ENCODE measurements around the gene PRMT7.
A peak's percentile ranks its signal among the peaks of the same experiment; 100 is the strongest.

PRMT7 gene, protein sequence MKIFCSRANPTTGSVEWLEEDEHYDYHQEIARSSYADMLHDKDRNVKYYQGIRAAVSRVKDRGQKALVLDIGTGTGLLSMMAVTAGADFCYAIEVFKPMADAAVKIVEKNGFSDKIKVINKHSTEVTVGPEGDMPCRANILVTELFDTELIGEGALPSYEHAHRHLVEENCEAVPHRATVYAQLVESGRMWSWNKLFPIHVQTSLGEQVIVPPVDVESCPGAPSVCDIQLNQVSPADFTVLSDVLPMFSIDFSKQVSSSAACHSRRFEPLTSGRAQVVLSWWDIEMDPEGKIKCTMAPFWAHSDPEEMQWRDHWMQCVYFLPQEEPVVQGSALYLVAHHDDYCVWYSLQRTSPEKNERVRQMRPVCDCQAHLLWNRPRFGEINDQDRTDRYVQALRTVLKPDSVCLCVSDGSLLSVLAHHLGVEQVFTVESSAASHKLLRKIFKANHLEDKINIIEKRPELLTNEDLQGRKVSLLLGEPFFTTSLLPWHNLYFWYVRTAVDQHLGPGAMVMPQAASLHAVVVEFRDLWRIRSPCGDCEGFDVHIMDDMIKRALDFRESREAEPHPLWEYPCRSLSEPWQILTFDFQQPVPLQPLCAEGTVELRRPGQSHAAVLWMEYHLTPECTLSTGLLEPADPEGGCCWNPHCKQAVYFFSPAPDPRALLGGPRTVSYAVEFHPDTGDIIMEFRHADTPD

DNA sequence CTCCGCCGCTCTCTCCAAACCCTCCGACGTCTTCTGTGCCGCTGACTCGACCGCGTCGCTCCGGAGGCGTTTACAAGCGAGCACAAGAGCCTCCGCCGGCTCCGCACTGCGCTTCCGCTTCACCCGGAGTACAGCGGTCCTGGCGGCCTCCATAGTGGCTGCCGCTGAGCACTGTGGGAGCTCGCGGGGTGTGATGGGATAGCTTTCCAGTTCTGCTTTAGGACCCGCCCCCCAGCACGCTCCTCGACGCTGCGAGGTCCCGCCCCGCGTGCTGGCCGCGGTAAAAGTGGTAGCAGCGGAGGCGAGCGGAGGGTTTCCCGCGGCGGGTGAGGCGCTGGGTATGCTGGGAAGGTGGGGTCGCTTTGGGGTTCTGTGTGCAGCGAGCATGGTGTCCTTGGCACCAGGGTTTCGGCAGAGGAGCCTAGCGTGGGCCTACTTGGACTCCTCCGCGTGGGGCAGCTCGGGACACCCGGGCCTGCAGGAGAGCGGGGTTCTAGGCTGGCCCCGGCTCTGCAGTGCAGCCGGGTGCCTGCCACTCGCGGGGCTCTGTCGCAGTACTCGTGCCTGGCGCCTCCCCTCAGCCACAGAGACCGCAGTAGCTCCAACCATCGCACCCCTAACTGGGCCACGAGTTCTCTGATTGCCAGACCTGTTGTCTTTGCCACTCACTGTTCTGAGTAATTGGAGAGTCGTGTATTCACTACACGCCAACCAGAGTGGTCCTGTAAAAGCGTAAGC lies at the start of gene PRMT7, which contains the start of gene SLC7A6OS:
Gene PRMT7 (plus strand): TSS at position 246 of the 738 bp plus-strand sequence. CDS start 4,961 bp downstream, outside the sequence.
Gene SLC7A6OS (minus strand): TSS at position 173 of the 738 bp plus-strand sequence. CDS start 20 bp downstream, at position 153.
- DNase-seq, result peak; percentile 96

DNA sequence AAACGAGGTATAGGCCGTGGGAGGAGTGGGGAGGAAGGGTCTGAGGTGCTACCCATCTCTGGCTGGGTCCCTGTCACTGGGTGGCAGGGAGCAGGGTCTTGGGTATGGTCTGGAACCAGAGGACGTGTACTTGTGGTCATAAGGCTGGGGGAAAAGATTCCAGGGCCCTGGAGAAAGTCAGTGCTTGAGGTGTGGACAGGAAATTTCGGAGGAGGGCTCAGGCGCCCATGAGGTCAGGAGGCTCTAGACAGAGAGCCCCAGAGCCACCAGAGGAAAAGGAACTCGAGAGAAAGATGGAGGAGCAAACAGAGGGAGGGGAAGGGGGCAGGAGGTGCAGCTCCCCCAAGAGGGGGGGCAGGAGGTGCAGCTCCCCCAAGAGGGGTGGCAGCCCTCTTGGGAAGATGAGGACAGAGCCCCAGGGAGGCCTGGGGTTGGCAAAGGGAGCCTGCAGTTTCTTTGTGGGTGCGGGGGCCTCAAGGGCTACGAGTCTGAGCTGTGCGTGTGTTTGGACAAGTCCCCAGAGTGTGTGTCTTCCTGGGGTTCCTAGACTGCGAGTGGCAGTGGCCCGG lies 47.2 kb upstream of the PRMT7 start:
- DNase-seq, result no peak

GRCh38 chr16:68264128-68265077 lies 46.4 kb upstream of the PRMT7 start, which contains the start of gene SLC7A6:
TSS of gene SLC7A6 (plus strand) at chr16:68264526. CDS start at chr16:68274727, 10,201 bp downstream.
- DNase-seq, result peak; percentile 84

DNA sequence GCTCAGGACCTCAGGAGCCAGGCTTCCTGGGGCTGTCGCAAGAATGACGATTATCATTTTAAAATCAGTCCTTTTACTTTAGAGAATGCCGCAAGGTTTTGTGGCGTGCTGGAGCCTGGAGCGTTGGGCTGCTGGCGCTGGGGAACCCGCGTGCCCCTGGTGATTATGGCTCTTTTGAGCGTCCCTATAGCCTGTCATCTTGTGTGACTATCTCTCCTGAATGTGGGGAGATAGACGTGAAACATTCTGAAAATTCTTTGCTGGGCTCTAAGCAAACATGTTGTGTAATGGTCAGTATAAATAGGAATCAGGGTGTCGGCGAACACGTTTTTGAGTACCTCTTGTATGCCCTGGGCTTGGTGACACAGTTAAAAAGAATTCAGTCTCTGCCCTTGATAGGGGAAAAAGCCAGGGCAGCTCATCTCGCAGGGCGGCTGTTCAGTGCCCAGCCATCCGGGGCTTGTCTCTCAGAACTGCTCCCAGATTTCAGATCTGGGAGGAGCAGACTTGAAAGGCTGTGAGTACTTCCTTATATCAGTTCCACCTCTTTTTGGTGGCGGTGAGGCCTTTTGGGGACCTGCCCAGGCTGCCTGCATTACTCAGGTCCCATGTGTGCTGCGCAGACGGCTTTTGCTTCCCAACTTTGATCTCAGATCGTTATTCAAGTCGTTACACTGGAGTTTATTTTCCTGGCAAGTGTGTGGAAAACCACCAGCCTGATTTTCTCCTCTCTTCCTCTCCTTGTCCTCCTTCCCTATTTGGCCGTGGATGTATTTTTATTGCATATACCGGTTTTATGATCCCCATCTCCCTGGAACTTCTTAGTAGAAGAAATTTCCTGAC lies 45.5 kb upstream of the PRMT7 start:
- DNase-seq, result peak; percentile 91

GRCh38 chr16:68267612-68268405 lies 43.0 kb upstream of the PRMT7 start:
- DNase-seq, result no peak

DNA sequence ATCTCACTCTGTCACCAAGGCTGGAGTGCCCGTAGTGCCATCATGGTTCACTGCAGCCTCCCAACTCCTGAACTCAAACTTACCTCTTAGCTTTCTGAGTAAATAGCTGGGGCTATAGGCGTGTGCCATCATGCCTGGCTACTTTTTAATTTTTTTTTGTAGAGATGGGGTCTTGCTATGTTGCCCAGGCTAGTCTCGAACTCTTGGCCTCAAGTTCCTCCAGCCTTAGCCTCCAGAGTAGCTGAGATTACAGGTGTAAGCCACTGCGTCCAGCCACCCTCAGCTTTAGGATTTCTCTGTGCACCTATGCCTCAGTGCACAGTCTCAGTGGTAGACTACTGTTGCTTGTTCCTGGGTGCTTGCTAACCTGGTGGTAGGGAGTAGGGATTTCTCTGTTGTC lies 41.0 kb upstream of the PRMT7 start:
- DNase-seq, result no peak

GRCh38 chr16:68270353-68270752 lies 40.5 kb upstream of the PRMT7 start:
- DNase-seq, result no peak

DNA sequence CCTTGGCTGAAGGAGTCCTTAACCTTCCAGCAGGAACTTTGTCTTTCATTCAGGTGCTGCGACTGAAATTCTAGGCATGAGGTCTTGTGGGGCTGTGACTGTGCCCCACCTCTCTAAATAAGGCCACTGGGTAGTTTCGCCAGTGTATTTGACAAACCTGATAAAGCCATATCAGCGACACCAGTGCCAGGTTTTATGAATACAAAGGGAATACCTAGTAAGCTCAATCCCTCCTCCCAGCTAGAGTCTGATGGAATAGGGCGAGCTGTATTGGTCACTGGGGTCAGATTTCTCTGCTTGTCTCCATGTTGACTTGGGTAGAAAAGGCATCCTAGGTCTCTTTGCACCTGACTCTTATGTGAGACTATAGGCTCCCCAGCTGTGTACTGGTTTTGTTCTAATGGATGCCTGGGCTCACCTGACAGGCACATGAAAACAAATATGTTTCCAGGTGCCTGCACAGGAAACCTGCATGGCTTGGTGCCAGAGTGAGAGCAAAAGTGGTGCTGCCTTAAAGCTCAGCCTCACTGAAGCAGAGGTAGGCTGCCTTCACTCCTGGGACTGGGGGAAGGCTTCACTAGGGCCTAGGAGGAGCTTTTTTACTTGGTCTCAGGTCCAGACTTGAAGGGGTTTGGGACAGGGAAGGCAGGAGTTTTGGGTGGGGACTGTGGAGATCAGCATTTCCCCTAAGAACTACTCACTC lies 38.2 kb upstream of the PRMT7 start:
- no peak for DNase-seq

GRCh38 chr16:68273459-68273858 lies 37.4 kb upstream of the PRMT7 start:
- no peak for DNase-seq

DNA sequence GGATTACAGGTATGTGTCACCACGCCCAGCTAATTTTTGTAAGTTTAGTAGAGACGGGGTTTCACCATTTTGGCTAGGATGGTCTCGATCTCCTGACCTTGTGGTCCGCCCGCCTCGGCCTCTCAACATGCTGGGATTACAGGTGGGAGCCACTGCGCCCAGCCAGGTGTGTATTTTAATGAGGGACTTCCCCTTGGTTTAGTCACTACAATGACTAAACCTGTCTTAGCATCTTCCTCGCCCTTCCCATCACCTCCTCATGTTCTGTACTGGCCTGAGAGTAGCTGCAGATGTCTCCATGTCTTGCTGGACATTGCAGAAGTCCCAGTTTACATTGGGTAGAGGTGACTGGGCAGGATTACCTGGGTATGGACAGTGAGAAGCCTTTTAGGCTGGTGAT lies 36.9 kb upstream of the PRMT7 start:
- no peak for DNase-seq

DNA sequence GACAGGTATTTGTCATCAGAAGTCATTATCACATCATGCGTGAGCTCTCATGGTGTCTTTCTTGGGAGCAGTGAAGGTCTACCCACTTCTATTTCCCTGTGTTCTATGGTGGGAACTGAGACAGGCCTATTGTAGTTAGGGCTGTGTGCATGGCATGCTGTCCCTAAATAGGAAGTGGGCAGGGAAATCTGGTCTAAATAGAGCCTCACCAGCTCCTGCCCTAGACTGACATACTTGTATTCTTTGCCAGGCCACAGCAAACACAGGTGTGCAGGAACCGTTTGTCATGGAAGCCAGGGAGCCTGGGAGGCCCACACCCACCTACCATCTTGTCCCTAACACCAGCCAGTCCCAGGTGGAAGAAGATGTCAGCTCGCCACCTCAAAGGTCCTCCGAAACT lies 36.4 kb upstream of the PRMT7 start:
- no peak for DNase-seq

DNA sequence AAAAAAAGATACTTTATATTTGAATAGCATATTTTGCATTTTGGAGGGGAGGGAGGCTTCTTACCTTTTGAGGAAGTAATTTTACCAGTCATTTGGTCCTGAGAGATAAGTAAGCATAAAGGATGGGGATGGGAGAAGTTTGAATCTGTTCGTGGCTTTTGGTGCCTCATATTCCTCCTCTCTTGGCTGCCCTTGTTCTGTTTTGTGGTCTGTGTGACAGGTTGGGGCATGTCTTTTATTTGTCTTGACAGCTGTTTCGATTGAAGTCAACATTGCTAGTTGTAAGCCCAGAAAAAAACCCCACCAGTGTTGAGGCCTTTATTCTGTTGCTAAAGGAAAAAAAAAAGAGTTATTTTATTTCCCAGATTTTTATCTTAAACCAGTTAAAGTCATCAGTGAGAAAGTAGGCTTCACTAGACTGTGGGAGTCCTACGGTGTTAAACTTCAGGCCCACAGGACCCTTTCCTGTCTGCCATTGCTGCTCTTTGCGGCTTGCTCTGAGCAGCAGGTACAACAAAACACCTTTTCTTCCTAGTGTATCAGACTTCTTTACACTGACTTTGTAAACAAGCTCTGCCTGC lies 35.1 kb upstream of the PRMT7 start:
- DNase-seq, result no peak

DNA sequence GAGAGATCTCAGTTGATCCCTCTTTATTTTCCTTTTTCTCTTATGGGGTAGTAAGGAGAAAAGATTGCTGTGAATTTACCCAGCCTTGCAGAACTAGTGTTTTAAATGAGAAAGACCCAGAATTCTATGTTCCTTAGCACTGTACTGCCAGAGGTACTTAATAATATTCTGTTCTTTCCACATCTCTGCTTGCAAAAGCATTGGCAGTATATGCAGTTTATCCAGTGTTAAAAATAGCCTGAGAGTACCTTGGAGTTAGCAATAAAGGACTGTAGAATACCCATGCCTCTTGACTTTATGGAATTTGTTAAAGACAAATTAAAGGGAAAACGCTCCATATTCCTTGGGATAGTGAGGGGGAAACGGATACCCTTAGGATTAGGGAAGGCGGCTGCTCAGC lies 34.6 kb upstream of the PRMT7 start:
- no peak for DNase-seq

DNA sequence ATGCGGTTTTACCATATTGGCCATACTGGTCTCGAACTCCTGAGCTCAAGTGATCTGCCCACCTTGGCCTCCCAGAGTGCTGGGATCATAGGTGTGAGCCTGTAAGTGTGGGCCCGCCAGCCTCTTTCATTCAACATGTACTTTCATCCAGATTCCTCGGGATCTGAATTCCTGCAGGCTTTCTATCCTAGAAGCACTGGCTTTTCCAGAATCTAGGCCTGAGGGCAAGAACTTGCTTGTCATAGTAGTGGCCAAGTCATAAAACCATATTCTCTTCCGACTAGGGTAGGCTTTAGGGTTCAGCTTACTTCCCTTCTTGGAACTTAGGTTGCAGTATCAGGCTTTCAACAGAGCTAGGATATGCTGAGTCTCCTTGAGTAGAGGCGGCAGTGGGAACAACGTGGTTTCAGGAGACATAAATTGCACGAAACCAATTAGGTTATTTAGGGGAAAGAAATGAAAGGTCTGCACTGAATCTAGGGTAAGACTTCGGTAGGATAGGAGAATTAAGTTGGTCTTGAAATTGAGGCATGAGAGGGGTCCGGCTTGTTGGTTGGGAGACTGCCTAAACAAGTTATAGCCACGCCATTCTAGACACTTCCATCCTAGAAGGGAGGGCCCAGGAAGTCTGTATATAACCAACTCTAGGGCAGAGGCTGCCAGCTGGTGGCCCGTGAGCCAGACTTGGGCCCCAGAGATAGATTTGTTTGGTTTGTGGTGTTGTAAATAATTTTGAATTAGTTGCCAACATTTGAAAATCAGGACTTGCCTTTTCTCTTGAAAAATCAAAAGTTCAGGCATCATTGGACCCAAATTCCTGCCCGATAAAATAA lies 30.9 kb upstream of the PRMT7 start:
- no peak for DNase-seq

DNA sequence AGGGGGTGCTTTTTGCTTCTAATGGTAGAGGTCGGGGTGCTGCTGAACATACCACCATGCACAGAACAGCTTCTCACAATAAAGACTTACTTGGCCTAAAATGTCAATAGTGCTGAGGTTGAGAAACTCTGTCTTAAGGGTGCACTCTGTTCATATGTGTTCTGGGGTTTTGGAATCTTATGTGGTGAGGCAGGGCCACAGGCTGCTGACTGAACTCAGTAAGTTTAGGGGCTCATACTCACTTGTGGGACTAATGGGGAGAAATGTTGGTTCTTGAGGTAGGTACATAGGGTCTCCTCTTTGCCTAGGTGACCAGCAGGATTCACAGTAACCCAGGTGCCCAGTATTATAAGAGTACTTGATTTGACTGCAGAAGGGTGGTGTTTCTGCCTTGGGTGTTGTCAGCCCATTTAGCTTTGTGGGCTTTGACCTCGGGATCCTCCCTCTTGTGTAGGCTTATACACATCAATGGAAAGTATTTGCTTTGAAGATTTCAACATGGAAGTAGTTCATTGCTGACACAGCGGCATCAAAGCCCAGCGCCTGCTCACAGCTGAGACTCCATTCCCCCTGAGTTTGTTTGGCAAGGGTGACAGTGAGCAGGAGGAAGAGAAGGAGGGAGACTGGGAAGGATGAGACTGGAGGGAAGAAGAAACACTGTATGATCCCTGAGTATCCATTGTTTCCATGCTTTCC lies 29.3 kb upstream of the PRMT7 start:
- DNase-seq, result no peak

GRCh38 chr16:68282064-68282452 lies 28.8 kb upstream of the PRMT7 start:
- no peak for DNase-seq

GRCh38 chr16:68283346-68283745 lies 27.5 kb upstream of the PRMT7 start:
- DNase-seq, result no peak
